ENCODE results near the gene ADCY5. TPM values are rescaled to one million over a fixed set of nuclear protein-coding genes. Genes with fewer than 3 reads are reported as not detected.

ADCY5 gene
- total RNA-seq, 1 donor from 2014 or later = 10.6 TPM

DNA sequence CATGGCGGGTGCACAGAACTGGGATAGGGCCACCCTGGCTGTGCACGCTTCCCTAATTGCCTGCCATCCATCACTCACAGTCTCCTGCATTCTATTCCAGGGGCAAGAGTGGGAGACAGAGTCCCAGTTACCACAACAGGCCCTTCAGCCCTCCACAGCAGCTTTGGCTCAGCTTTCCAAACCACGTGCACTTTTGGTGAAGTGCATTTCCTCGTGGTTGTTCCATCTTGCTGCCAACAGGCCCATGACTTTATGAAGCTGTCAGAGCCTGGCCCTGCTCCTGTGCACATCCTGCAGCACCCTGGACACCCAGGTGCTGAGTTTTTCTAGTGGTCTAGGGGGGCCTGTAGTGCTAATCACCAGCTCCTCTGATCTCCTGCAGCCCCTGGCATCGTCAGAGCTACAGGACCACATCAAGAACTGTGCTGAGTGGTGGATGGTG, 110.2 kb downstream of the ADCY5 start:
- Mint-ChIP-seq H3K9me3 (ENCODE audit: unreplicated experiment) (no peaks in the 10 kb centered on the region), H3K36me3 (ENCODE audit: unreplicated experiment) (peaks cover 3% of the 10 kb centered on the region), H3K27ac (ENCODE audit: unreplicated experiment) (no peak overlapping the region), H3K4me1 (ENCODE audit: unreplicated experiment) (peaks cover 18% of the 10 kb centered on the region), H3K4me3 (ENCODE audit: unreplicated experiment) (no peak overlapping the region), H3K27me3 (ENCODE audit: unreplicated experiment) (peaks cover 13% of the 10 kb centered on the region)
- TF ChIP-seq CTCF (IDR thresholded peaks at IDR 0.05) = no peak
- DNase-seq (ENCODE audit: extremely low spot score, unreplicated experiment) = no peak

DNA sequence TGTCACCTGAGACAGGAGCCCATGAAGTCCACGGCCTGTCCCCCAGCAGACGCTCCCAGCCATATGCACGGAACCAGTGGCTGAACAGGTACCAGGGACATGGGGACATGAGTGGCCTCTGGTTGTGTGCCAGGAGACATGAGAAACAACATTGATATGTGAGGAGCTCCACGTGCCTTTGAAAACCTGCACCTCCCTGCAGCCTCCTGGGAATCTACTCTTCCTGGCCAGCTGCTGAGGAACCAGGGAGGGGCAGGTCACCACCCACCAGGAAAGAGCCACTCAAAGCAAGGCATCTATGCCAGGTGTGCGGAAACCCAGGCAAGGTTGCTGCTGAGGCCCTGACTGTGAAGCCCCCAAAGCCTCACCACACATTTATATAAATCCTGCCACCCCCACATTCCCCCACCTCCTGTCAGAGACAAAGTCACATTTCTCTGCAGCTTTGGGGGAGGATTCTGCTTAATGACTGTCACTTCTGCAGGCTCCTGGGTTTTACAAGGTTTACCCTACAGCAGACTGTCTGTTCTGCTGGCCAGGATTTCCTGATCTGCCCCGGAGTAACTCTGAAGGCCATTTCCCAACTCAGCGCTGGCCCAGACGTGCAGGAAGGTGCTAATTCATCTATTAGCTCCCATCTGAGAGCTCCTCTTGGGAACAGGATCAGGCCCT, 110.8 kb downstream of the ADCY5 start:
- H3K4me3 Mint-ChIP-seq (ENCODE audit: unreplicated experiment) = no peak overlapping the region
- DNase-seq (ENCODE audit: extremely low spot score, unreplicated experiment) = no peak
- no peak for TF ChIP-seq CTCF (IDR thresholded peaks at IDR 0.05)
- H3K9me3 Mint-ChIP-seq (ENCODE audit: unreplicated experiment) = no peaks in the 10 kb centered on the region
- H3K27ac Mint-ChIP-seq (ENCODE audit: unreplicated experiment) = no peak overlapping the region
- H3K36me3 Mint-ChIP-seq (ENCODE audit: unreplicated experiment) = peaks cover 3% of the 10 kb centered on the region
- H3K4me1 Mint-ChIP-seq (ENCODE audit: unreplicated experiment) = peaks cover 13% of the 10 kb centered on the region
- peaks cover 13% of the 10 kb centered on the region for H3K27me3 Mint-ChIP-seq (ENCODE audit: unreplicated experiment)

GRCh38 chr3:123337226-123337625, 111.7 kb downstream of the ADCY5 start:
- Mint-ChIP-seq H3K4me3 (ENCODE audit: unreplicated experiment) (no peak overlapping the region), H3K4me1 (ENCODE audit: unreplicated experiment) (peaks cover 7% of the 10 kb centered on the region), H3K27ac (ENCODE audit: unreplicated experiment) (no peak overlapping the region), H3K27me3 (ENCODE audit: unreplicated experiment) (peaks cover 13% of the 10 kb centered on the region), H3K9me3 (ENCODE audit: unreplicated experiment) (no peaks in the 10 kb centered on the region), H3K36me3 (ENCODE audit: unreplicated experiment) (peaks cover 3% of the 10 kb centered on the region)
- no peak for TF ChIP-seq CTCF (IDR thresholded peaks at IDR 0.05)
- DNase-seq (ENCODE audit: extremely low spot score, unreplicated experiment) = no peak

DNA sequence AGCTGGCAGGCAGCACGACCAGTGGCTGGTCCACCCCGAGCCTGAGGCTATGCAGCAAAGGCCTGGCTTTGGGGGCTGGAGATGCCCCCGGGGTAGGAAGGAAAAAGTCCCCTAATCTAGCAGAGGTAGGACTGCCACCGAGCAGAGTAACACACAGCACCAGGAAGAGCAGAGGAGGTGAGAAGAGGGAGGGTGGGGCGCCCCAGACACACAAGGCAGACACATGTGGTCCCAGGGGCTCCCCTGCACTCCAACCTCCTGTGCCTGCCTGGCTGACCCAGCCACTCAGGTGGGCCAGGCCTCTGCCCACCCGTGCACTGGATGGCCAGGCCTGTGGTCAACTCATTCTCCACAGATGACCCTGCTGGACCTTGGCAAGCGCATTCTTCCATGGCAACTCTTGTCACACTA, 112.4 kb downstream of the ADCY5 start:
- Mint-ChIP-seq H3K9me3 (ENCODE audit: unreplicated experiment) (no peaks in the 10 kb centered on the region), H3K4me1 (ENCODE audit: unreplicated experiment) (peaks cover under 1% of the 10 kb centered on the region), H3K27ac (ENCODE audit: unreplicated experiment) (no peak overlapping the region), H3K4me3 (ENCODE audit: unreplicated experiment) (no peak overlapping the region), H3K36me3 (ENCODE audit: unreplicated experiment) (peaks cover 3% of the 10 kb centered on the region), H3K27me3 (ENCODE audit: unreplicated experiment) (peaks cover 13% of the 10 kb centered on the region)
- TF ChIP-seq CTCF (IDR thresholded peaks at IDR 0.05) = no peak
- DNase-seq (ENCODE audit: extremely low spot score, unreplicated experiment) = no peak

- Mint-ChIP-seq H3K4me3 (ENCODE audit: unreplicated experiment) (no peak overlapping the region), H3K4me1 (ENCODE audit: unreplicated experiment) (no peaks in the 10 kb centered on the region), H3K27ac (ENCODE audit: unreplicated experiment) (no peak overlapping the region), H3K9me3 (ENCODE audit: unreplicated experiment) (no peaks in the 10 kb centered on the region), H3K36me3 (ENCODE audit: unreplicated experiment) (peaks cover 3% of the 10 kb centered on the region), H3K27me3 (ENCODE audit: unreplicated experiment) (peaks cover 13% of the 10 kb centered on the region)
- no peak for TF ChIP-seq CTCF (IDR thresholded peaks at IDR 0.05)
- DNase-seq (ENCODE audit: extremely low spot score, unreplicated experiment) = no peak
These were observed 112.9 kb downstream of the ADCY5 start for GRCh38 chr3:123336001-123336400.

Data from osteocyte (in vitro differentiated cells).